Measurements from ENCODE around the gene FILIP1L.

FILIP1L gene

DNA sequence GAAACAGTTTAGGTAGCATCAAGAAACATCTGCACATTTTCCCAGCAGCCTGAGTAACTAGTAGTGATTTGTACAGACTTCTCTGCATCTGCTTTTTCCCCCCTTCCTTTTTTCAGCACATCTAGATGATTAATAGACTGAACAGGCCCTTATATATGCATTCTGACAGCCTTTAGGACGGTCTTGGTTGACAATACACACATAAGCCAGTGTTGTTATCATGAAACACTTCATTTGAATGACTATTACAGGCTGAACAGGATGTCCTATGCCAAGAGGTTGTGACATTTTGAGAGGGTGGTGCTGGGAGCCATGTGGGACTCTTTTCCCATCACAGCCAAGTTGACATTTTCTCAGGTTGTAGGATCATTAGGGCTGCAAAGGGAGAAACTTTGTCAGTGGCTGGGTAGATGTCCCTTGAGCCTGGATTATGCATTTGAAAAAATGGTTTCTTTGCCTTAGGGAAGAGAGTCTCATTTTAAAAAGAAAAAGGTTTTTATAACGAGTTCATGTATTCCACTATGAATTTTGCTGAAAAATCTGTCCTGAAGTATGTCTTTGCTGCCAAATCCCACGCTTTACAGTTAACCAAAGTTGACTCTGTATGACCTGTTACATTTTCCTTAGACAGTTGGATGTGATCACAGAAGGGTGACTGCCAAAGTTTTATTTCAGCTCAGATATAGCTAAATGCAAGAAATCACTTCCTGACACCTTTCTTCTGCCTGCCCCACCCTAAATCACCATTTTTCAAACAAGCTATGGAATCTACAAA, 73.7 kb downstream of the FILIP1L start:
- H3K4me3 ChIP-seq (ENCODE audit: low read length), result no peak overlapping the region
- no peak for DNase-seq (ENCODE audit: low read depth)
- TF ChIP-seq CTCF (conservative IDR thresholded peaks at IDR 0.05; ENCODE audit: low read depth, low read length), result no peak

GRCh38 chr3:100039075-100039474, 75.2 kb downstream of the FILIP1L start:
- TF ChIP-seq CTCF (conservative IDR thresholded peaks at IDR 0.05; ENCODE audit: low read depth, low read length), result no peak
- H3K4me3 ChIP-seq (ENCODE audit: low read length), result no peak overlapping the region
- DNase-seq (ENCODE audit: low read depth), result no peak

DNA sequence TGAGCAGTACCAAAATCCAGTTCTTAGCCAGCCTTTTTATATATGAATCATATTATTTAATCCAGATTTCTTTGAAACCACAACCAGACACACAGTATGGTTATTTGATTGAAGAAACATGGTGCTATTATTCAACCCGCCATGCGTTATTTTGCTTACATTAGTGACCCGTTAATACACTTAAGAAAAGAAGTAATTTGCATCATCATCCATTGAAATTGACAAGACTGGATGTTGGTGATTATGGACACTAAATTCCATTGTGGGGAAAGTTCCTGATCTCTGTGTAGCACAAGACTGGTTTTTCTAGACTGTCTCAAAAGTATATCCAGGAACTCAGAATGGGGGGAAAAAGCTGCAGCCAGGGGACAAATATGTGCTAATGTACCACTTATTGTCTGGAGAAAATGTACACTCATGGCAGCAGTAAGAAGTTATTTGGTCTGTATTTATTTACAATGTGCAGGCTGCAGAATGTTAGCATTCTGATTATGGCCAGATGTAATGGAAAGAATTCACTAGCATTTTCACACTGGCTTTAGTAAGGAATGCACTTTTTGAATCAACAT, 80.3 kb downstream of the FILIP1L start:
- no peak for DNase-seq (ENCODE audit: low read depth)
- no peak for TF ChIP-seq CTCF (conservative IDR thresholded peaks at IDR 0.05; ENCODE audit: low read depth, low read length)
- H3K4me3 ChIP-seq (ENCODE audit: low read length), result no peak overlapping the region

GRCh38 chr3:100033184-100033583, 81.1 kb downstream of the FILIP1L start:
- DNase-seq (ENCODE audit: low read depth), result no peak
- TF ChIP-seq CTCF (conservative IDR thresholded peaks at IDR 0.05; ENCODE audit: low read depth, low read length), result no peak
- H3K4me3 ChIP-seq (ENCODE audit: low read length), result no peak overlapping the region

DNA sequence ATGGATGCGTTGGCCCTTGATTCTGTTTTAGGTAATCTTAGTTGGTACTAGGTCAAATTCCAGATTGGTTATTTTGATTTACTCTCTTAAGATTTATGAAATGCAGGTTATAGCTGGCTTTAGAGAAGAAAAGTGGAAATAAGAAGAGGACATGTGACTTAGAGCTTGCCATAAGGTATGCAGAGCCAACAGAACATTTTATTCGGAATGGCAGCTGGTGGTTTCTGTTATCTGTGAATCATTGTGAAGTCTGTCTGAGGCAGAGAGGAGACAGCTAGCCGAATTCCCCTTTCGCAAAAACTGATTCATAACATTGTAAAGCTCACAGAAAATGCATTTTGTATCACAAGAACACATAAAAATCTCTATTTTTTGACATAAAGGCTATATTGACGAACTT, 82.1 kb downstream of the FILIP1L start:
- DNase-seq (ENCODE audit: low read depth), result no peak
- no peak overlapping the region for H3K4me3 ChIP-seq (ENCODE audit: low read length)
- no peak for TF ChIP-seq CTCF (conservative IDR thresholded peaks at IDR 0.05; ENCODE audit: low read depth, low read length)

GRCh38 chr3:100030914-100031425, 83.3 kb downstream of the FILIP1L start:
- no peak overlapping the region for H3K4me3 ChIP-seq (ENCODE audit: low read length)
- TF ChIP-seq CTCF (conservative IDR thresholded peaks at IDR 0.05; ENCODE audit: low read depth, low read length), result no peak
- DNase-seq (ENCODE audit: low read depth), result no peak

DNA sequence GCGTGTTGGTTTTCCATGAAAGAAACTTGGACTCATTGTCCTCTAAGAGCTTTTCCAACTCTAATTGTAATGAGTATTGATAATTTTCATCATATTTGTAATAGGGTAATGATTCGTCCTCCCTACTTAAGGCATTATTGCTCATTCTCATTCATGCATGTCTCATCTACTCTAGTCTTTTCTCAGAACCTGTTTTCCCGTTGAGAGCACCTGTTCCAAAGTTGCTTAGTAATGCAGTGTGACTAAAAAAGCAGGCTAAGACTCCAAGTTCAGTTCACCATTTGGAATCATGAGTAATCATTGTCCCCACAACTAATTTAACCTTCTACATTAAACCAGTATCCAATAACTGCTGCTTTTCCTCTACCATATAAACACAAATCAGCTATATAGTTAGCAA, 84.0 kb downstream of the FILIP1L start:
- no peak for TF ChIP-seq CTCF (conservative IDR thresholded peaks at IDR 0.05; ENCODE audit: low read depth, low read length)
- H3K4me3 ChIP-seq (ENCODE audit: low read length), result no peak overlapping the region
- no peak for DNase-seq (ENCODE audit: low read depth)

Data from retinal pigment epithelial cell (primary cell).